Tibial nerve (tissue), 4 donors: ENCODE data around the gene DPYSL4. TPM values are rescaled to one million over a fixed set of nuclear protein-coding genes. Genes with fewer than 3 reads are reported as not detected.

Source experiments
- DNase-seq, 2 donors: peaks; one replicate each; pipeline ENCODE4 v3.0.0-alpha.2; 2019; ENCODE audit warnings: low spot score in 2 of 2
- H3K27ac ChIP-seq, 4 donors: fragments of 200-600 bp; sonication (generic) in 3 of 4; one replicate each; pipeline ENCODE4 v1.5.1; 2017 to 2019; ENCODE audit warnings: mild to moderate bottlenecking in 1 of 4
- H3K27me3 ChIP-seq, 2 donors: fragments of 200-600 bp; sonication (generic) in 1 of 2; one replicate each; pipeline versions ENCODE4 v1.5.1 to v1.6.0; 2017 to 2019
- H3K36me3 ChIP-seq, 3 donors: fragments of 200-600 bp; sonication (generic); one replicate each; pipeline ENCODE4 v1.5.1; 2018 to 2019
- H3K4me1 ChIP-seq, 4 donors: fragments of 200-600 bp; sonication (generic) in 3 of 4; one replicate each; pipeline ENCODE4 v1.5.1; 2017 to 2019
- H3K4me3 ChIP-seq, 4 donors: fragments of 200-600 bp; sonication (generic) in 3 of 4; one replicate each; pipeline ENCODE4 v1.5.1; 2017 to 2019; ENCODE audit warnings: mild to moderate bottlenecking in 1 of 4, moderate library complexity in 1 of 4
- H3K9me3 ChIP-seq, 4 donors: fragments of 200-600 bp; sonication (generic) in 3 of 4; one replicate each; pipeline ENCODE4 v1.5.1; 2017 to 2019
- EP300 ChIP-seq, 2 donors: sonication (generic); formaldehyde crosslinking; IDR thresholded peaks; one replicate each; pipeline ENCODE4 v1.6.1; 2017; ENCODE audit warnings: antibody characterized with exemption in 2 of 2, mild to moderate bottlenecking in 1 of 2
- POLR2A ChIP-seq, 2 donors: fragments of 450-650 bp; IDR thresholded peaks; one replicate each; pipeline ENCODE4 v1.6.1; 2017; ENCODE audit warnings: antibody characterized with exemption in 2 of 2, mild to moderate bottlenecking in 2 of 2, moderate library complexity in 2 of 2
- WGBS, 2 donors: methylation state at CpG; one replicate each; pipeline ENCODE4 v1.1.5; 2018; 5-methylcytosine and 5-hydroxymethylcytosine counted together
- total RNA-seq, 4 donors: library from RNA; depleted of rRNA; stranded (reverse); fragments of >200 nt; gene quantifications; one replicate each; pipeline ENCODE4 v1.1.0, GENCODE V29; 2016
- TF ChIP-seq, protein P1 (sequence below), 5 experiments: fragments of 200-600 bp in 3 of 5; fragments of 450-650 bp in 2 of 5; sonication (generic) in 3 of 5; IDR thresholded peaks; one replicate each; pipeline ENCODE4 v1.5.1; 2016 to 2019; ENCODE audit warnings: antibody characterized with exemption in 5 of 5, mild to moderate bottlenecking in 3 of 5, moderate library complexity in 2 of 5

Gene DPYSL4
- total RNA-seq, 4 donors from 2014 or later: 0.21 to 3.1 (median 1.4) TPM

DNA sequence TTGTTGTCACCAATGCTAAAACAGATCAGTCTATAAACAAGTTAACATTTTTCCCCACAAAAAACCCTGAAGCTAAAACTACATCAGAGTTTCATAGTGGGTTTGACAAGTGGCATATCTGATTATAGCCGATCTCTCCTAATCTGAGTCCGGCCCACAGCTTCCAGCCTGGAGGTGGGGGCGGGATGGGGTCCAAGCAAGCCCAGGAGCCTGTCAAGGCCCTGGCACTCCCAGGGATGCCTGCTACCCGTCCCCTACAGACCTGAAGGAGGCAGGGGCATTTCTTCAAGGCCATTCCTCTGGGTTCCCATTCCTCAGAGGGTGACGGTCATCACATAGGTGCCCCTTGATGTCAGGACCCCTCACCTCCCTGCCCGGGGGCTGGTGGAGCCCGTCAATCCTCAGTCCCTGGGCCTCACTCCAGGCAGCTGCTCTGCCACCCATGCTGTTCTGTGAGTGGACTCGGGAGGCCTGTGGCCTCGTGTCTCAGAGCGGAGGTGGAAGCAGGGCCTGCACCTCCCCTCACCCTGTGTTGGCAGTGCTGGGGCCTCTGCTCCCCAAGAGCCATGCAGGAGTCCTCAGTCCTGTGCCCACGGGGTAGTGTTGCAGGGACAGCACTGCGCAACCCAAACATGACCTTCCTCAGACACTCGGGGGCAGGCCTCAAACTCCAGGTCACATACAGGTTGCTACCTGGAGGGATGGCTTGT lies 8.8 kb downstream of the DPYSL4 start:
- H3K4me3 ChIP-seq: no peak overlapping the region
- H3K4me1 ChIP-seq: no peaks in the 10 kb centered on the region
- H3K27me3 ChIP-seq: no peaks in the 10 kb centered on the region
- no peaks in the 10 kb centered on the region for H3K36me3 ChIP-seq
- WGBS, 2 donors: 80 to 90% methylated on average over 7 to 11 of the region's 13 CpGs
- TF ChIP-seq, protein P1, sequence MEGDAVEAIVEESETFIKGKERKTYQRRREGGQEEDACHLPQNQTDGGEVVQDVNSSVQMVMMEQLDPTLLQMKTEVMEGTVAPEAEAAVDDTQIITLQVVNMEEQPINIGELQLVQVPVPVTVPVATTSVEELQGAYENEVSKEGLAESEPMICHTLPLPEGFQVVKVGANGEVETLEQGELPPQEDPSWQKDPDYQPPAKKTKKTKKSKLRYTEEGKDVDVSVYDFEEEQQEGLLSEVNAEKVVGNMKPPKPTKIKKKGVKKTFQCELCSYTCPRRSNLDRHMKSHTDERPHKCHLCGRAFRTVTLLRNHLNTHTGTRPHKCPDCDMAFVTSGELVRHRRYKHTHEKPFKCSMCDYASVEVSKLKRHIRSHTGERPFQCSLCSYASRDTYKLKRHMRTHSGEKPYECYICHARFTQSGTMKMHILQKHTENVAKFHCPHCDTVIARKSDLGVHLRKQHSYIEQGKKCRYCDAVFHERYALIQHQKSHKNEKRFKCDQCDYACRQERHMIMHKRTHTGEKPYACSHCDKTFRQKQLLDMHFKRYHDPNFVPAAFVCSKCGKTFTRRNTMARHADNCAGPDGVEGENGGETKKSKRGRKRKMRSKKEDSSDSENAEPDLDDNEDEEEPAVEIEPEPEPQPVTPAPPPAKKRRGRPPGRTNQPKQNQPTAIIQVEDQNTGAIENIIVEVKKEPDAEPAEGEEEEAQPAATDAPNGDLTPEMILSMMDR (IDR thresholded peaks at IDR 0.05): no peak
- TF ChIP-seq POLR2A (IDR thresholded peaks at IDR 0.05) (no peak), EP300 (IDR thresholded peaks at IDR 0.05) (no peak)
- H3K27ac ChIP-seq: no peak overlapping the region
- no peak for DNase-seq
- H3K9me3 ChIP-seq: no peaks in the 10 kb centered on the region

DNA sequence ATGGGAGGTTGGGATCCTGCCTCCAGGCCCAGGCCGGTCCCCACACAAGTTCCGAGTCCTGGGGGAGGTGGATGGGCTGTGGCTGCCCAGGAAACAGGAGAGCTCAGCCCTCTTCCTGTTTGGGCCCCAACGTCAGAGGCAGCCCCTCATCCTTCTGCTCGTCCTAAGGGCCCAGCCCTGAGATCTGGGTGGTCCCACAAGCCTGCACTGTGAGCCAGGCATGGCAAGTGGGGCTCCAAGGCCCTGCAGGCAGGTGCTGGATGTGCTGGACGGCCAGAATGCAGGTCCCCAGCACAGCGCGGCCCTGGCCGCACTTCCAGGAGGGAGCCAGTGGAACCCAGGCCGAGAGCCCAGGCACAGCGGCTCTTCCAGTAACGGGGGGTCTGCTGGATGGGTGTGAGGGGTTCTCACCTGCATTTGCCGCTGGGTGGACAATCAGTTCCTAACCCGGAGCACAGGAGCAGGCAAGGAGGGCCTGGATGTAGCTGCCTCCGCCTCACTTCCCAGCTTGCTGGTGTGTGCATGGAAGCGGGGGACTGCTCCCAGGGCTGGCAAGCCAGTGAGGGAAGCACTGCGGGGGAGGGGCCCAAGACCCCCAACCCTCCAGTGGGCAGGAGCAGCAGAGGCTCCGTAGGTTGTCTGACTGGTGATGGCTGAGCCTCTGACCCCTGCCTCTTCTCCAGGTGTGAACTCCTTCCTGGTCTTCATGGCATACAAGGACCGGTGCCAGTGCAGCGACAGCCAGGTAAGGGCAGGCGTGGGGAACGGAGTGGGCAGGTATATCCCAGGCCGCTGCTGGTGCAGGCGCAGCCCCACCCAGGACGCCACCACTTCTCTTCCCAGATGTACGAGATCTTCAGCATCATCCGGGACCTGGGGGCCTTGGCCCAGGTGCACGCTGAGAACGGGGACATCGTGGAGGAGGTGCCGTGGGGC lies 9.7 kb downstream of the DPYSL4 start:
- TF ChIP-seq, protein P1 (IDR thresholded peaks at IDR 0.05): no peak
- TF ChIP-seq POLR2A (IDR thresholded peaks at IDR 0.05) (no peak), EP300 (IDR thresholded peaks at IDR 0.05) (no peak)
- no peak overlapping the region for H3K27ac ChIP-seq
- no peaks in the 10 kb centered on the region for H3K4me1 ChIP-seq
- no peaks in the 10 kb centered on the region for H3K9me3 ChIP-seq
- H3K4me3 ChIP-seq: no peak overlapping the region
- H3K27me3 ChIP-seq: no peaks in the 10 kb centered on the region
- WGBS, 2 donors: 88 to 96% methylated on average over 23 to 27 of the region's 30 CpGs
- DNase-seq: no peak
- H3K36me3 ChIP-seq: no peaks in the 10 kb centered on the region

DNA sequence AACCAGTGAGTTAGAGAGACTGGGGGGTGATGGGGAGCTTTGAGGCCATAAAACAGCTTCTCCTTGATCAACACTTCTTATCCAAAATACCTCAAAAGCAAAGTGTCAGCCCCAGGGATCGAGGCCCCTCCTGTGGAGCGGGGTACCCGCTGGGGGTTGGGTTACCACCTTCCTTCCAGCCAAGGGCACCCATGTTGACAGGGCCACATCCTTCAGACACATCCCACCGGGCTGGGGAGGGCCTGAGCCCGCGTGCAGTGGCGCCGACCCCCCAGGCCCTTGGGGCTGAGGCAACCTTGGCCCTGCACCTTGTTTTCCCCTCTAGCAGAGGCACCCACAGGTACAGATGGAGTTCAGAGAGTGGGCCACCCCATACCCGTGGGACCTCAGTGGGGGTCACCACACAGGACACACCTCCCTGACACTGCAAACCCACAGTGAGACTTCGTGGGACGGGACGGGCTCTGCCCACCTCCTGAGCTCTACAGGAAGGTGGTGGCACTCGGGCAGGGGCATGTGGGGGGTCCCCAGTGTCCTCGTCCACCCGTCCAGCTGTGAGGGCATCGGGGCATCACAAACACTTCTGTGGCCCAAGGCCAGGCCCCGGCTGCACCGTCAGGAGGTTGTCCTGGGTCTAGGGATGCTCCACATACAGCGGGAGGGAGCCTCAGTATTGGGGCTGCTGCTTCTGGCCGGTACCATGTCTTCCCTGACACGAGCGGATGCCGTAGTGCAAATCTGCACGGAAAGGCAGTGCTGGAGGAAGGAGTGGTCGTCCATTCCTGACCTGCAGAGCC lies 10.7 kb downstream of the DPYSL4 start:
- Histone ChIP-seq H3K36me3 (no peaks in the 10 kb centered on the region), H3K9me3 (no peaks in the 10 kb centered on the region), H3K27ac (no peak overlapping the region), H3K27me3 (no peaks in the 10 kb centered on the region), H3K4me3 (no peak overlapping the region), H3K4me1 (no peaks in the 10 kb centered on the region)
- TF ChIP-seq POLR2A (IDR thresholded peaks at IDR 0.05) (no peak), EP300 (IDR thresholded peaks at IDR 0.05) (no peak)
- TF ChIP-seq, protein P1 (IDR thresholded peaks at IDR 0.05): no peak
- DNase-seq: no peak
- 77 to 84% methylated on average over 21 to 25 of the region's 25 CpGs for WGBS, 2 donors

DNA sequence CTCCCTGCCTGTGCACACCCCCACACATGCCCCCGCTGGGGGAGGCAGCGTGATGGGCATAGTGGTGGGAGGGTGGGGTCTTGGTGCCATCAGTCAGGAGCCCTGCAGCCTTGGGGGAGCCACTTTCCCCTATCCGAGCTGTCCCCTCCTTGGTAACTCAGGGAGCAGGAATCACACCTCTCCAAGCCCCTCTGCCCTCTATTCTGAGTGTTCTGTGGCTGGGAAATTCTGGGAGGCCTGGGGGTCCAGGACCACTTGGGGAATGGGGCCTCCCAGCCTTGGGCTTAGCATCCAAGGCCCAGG lies 11.3 kb downstream of the DPYSL4 start:
- Histone ChIP-seq H3K4me1 (no peaks in the 10 kb centered on the region), H3K27ac (no peak overlapping the region), H3K36me3 (no peaks in the 10 kb centered on the region), H3K9me3 (no peaks in the 10 kb centered on the region), H3K4me3 (no peak overlapping the region), H3K27me3 (no peaks in the 10 kb centered on the region)
- TF ChIP-seq EP300 (IDR thresholded peaks at IDR 0.05) (no peak), POLR2A (IDR thresholded peaks at IDR 0.05) (no peak)
- TF ChIP-seq, protein P1 (IDR thresholded peaks at IDR 0.05): no peak
- no peak for DNase-seq
- 89% methylated on average over 3 of the region's 3 CpGs; no CpG with 5 or more reads in 1 of the 2 donors for WGBS, 2 donors
